ENCODE measurements around the gene PKNOX2. TPM values are rescaled to one million over a fixed set of nuclear protein-coding genes. Genes with fewer than 3 reads are reported as not detected.

Gene PKNOX2
- total and polyA plus RNA-seq, 10 of the 15 experiments (the other 5 are each of a cell fraction or from before 2014, with no cell fraction given) = not detected

DNA sequence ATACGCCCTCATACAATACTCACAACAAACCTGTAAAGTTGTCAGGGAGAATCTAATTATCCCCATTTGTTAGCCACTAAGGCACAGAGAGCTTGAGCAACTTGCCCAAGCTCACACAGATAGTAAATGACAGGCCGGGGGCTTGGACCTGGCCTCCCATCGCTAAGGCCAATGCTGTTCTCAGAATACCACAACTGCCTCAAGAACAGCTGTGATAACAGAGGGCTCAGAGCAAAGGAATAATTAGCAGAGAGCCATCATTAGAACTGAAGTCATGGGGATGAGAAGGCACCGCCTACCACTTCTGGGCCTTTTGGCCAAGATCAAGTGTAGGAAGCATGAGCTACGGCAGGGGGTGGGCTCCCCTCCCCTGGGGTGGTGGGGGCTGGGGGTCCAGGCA lies 232.9 kb downstream of the PKNOX2 start (continued):
- TF ChIP-seq, protein P1, sequence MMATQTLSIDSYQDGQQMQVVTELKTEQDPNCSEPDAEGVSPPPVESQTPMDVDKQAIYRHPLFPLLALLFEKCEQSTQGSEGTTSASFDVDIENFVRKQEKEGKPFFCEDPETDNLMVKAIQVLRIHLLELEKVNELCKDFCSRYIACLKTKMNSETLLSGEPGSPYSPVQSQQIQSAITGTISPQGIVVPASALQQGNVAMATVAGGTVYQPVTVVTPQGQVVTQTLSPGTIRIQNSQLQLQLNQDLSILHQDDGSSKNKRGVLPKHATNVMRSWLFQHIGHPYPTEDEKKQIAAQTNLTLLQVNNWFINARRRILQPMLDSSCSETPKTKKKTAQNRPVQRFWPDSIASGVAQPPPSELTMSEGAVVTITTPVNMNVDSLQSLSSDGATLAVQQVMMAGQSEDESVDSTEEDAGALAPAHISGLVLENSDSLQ (IDR thresholded peaks at IDR 0.05) = no peak
- TF ChIP-seq CREB1 (IDR thresholded peaks at IDR 0.05; ENCODE audit: low read depth) (no peak), LARP7 (IDR thresholded peaks at IDR 0.05) (no peak), SREBF1 (IDR thresholded peaks at IDR 0.05; ENCODE audit: low read length) (no peak), HDGF (IDR thresholded peaks at IDR 0.05) (no peak)
- TF ChIP-seq, protein P2, sequence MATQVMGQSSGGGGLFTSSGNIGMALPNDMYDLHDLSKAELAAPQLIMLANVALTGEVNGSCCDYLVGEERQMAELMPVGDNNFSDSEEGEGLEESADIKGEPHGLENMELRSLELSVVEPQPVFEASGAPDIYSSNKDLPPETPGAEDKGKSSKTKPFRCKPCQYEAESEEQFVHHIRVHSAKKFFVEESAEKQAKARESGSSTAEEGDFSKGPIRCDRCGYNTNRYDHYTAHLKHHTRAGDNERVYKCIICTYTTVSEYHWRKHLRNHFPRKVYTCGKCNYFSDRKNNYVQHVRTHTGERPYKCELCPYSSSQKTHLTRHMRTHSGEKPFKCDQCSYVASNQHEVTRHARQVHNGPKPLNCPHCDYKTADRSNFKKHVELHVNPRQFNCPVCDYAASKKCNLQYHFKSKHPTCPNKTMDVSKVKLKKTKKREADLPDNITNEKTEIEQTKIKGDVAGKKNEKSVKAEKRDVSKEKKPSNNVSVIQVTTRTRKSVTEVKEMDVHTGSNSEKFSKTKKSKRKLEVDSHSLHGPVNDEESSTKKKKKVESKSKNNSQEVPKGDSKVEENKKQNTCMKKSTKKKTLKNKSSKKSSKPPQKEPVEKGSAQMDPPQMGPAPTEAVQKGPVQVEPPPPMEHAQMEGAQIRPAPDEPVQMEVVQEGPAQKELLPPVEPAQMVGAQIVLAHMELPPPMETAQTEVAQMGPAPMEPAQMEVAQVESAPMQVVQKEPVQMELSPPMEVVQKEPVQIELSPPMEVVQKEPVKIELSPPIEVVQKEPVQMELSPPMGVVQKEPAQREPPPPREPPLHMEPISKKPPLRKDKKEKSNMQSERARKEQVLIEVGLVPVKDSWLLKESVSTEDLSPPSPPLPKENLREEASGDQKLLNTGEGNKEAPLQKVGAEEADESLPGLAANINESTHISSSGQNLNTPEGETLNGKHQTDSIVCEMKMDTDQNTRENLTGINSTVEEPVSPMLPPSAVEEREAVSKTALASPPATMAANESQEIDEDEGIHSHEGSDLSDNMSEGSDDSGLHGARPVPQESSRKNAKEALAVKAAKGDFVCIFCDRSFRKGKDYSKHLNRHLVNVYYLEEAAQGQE (IDR thresholded peaks at IDR 0.05; ENCODE audit: low read depth, low read length) = no peak
- TF ChIP-seq, protein P3, sequence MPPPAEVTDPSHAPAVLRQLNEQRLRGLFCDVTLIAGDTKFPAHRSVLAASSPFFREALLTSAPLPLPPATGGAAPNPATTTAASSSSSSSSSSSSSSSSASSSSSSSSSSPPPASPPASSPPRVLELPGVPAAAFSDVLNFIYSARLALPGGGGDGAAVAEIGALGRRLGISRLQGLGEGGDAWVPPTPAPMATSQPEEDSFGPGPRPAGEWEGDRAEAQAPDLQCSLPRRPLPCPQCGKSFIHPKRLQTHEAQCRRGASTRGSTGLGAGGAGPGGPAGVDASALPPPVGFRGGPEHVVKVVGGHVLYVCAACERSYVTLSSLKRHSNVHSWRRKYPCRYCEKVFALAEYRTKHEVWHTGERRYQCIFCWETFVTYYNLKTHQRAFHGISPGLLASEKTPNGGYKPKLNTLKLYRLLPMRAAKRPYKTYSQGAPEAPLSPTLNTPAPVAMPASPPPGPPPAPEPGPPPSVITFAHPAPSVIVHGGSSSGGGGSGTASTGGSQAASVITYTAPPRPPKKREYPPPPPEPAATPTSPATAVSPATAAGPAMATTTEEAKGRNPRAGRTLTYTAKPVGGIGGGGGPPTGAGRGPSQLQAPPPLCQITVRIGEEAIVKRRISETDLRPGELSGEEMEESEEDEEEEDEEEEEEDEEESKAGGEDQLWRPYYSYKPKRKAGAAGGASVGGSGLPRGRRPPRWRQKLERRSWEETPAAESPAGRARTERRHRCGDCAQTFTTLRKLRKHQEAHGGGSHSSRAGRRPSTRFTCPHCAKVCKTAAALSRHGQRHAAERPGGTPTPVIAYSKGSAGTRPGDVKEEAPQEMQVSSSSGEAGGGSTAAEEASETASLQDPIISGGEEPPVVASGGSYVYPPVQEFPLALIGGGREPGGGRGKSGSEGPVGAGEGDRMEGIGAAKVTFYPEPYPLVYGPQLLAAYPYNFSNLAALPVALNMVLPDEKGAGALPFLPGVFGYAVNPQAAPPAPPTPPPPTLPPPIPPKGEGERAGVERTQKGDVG (CRISPR knock-in tag; IDR thresholded peaks at IDR 0.05) = no peak

Measured in GM12878 (cell line).